Astrocyte of the cerebellum (primary cell): ENCODE results near the gene KLK13.

Experiments used
- DNase-seq: peaks from one replicate; pipeline ENCODE4 v3.0.0-alpha.2; 2011; ENCODE audit warnings: low read depth
- H3K4me3 ChIP-seq: 2 replicates; pipeline ENCODE4 v1.5.1; 2011; ENCODE audit warnings: mild to moderate bottlenecking, low read depth, low read length, moderate library complexity
- in situ Hi-C: cut with HindIII; loops from 2 replicates; pipeline ENCODE4 v1.10.0; 2017; ENCODE audit warnings: low sequenced_read_pairs
- TF ChIP-seq, protein P1 (sequence below): IDR thresholded peaks from 2 replicates; pipeline ENCODE4 v1.5.1; 2012; ENCODE audit warnings: low read length, low read depth, moderate library complexity, mild to moderate bottlenecking; ENCODE audit errors: missing control alignments

KLK13 gene

DNA sequence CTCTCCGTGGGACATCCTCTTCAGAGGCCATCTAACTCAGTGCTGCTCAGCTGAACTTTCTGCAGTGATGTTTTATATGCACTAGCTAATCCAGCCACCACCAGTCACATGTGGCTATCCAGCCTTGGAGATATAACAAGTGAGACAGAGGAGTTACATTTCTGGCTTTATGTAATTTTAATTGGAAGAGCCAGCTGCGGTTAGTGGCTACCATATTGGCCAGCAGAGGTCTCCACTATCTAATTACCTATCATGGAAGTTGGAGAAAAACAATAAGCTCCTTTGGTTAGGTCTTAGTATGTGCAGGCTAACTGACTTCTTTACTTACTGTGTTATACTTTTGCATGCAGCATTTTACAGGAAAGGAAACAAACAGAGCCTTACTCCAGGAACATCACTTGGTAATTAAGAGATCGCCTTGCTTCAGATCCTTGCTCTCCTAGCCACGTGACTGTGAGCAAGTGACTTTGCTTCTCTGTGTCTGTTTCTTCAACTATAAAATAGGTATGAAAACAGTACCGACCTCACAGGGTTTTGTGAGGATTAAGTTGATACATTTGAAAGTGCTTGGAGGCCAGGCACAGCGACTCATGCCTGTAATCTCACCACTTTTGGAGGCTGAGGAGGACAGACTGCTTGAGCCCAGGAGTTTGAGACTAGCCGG is 43.8 kb downstream of the KLK13 start:
- peak; percentile 12 for DNase-seq
- H3K4me3 ChIP-seq: no peak overlapping the region
- TF ChIP-seq, protein P1, sequence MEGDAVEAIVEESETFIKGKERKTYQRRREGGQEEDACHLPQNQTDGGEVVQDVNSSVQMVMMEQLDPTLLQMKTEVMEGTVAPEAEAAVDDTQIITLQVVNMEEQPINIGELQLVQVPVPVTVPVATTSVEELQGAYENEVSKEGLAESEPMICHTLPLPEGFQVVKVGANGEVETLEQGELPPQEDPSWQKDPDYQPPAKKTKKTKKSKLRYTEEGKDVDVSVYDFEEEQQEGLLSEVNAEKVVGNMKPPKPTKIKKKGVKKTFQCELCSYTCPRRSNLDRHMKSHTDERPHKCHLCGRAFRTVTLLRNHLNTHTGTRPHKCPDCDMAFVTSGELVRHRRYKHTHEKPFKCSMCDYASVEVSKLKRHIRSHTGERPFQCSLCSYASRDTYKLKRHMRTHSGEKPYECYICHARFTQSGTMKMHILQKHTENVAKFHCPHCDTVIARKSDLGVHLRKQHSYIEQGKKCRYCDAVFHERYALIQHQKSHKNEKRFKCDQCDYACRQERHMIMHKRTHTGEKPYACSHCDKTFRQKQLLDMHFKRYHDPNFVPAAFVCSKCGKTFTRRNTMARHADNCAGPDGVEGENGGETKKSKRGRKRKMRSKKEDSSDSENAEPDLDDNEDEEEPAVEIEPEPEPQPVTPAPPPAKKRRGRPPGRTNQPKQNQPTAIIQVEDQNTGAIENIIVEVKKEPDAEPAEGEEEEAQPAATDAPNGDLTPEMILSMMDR: peak; percentile 63
- in situ Hi-C loops: no loop called here

DNA sequence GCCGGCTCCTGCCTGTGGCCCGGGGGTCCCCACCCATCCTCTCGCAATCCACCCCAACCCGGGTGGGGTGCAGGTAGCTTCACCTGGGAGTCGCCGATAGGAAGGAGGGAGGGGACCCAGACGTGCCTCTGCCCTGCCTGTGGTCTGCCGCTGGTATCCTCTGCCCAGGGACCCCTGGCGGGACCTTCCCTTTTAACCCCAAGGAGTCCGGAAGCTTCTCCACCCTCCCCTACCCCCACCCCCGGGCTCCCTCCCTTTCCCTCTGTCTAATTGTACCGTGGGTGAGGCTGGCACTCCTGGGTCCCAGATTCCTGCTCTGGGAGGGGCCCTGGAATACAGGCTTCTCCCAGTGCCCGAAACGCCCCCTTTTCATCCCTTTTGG is 45.4 kb downstream of the KLK13 start, which contains the start of gene KLK10:
KLK10 (minus strand) TSS at position 166 of the 382 bp plus-strand sequence. CDS start 579 bp downstream, outside the sequence.
- DNase-seq: no peak
- in situ Hi-C loops: no loop called here
- no peak within 1 kb of the TSS for H3K4me3 ChIP-seq
- TF ChIP-seq, protein P1: no peak

DNA sequence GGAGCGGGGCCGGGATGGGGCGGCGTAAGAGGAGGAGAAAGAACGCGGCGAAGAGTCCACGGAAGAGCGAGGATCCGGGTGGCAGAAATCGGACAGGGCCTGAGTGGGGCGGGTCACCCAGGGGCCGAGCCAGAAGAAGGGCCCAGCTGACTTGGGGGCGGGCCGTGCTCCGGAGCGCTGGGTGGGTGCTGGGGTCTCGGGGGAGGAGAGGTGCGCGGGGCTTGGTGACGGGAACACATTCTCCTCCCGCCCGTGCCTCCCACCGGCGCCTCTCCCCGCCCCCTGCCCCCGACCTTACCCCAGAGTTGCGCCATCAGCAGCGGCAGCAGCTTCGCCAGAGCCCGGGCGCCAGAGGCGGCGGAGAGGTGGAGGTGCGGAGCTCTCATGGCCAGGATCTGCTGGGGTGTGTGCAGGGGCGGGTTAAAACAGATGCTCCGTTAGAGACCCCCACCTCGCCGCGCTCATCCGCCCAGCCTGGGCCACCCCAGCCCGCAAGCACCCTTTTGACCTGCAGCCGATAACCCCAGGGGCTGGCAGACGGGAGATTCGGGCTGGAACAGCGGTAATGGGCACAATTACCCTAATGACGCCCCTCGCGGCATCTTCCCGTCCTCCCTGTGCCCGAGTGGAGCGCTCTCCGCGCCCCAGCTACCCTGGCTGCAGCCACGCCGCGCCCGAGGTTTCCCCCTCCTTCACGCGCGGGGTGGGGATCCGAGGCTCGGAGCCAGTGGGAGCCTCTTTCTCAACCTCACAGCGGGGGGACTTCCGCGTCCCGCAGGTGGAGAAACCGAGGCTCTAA is 45.9 kb downstream of the KLK13 start:
- H3K4me3 ChIP-seq: no peak overlapping the region
- no peak for DNase-seq
- in situ Hi-C loops: no loop called here
- TF ChIP-seq, protein P1: no peak

DNA sequence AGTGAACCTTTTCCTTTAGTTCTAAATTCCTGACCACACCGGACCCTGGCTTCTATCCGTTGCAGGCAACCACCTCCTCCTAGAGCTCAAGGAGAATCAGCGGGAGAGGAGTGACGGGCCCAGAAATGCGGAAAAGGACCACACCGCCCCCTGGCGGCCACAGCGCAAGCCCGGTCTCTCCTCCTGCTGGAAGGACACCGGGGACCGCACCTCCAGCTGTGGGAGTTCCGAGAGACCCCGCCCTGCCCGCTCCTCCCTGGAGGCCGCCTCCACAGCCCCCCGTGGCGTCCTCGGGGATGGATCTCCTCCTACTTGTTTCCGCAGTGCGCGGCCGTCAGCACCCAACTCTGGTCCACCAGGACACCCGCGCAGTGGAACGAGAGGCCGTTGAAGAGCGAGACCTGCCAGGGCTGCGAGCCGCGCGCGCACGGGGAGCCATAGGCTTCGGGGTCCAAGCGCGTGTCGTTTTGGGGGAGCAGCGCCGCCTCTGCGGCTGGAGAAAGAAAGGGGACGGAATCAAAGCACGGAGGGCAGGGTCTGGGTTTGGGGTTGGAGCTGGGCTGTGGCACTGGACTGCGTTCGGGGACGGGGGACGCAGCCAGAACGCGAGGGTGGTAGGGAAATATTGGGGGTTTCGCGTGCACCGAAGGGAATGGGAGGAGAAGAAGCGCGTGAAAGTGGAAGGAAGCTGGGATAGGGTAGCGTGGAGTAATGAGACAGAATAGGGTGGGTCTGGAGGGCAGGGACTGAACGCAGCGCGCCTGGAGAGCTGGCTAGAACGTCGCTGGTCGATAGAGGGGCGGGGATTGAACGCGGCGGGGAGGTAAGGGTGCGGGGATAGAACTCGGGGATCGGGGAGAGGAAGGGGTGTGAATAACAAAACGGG is 47.9 kb downstream of the KLK13 start:
- TF ChIP-seq, protein P1: peak; percentile 44
- in situ Hi-C loops: no loop called here
- no peak overlapping the region for H3K4me3 ChIP-seq
- DNase-seq: no peak

DNA sequence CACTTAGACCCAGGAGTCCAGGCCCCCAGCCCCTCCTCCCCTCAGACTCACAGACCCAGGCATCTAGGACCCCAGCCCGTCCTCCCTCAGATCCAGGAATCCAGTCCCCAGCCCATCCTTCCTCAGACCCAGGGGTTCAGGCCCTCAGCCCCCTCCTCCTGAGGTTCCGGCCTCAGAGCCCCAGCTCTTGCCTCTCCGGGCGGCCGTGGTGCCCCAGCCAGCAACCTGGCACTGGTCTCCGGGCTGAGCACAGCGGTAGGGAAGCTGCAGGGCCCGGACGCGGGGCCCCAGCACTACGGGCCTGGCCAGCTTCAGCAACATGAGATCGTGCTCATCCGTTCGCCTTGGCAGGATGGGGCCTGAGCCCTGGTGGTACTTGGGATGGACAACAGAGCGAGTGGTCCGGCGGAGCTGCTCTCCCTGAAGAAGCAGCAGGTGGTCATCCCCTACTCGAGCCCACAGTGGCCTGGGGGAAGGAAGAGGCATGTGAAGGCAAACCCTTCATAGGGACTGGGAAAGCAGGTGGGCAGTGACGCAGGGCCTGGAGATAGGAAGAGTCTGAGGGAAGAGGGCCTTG is 49.1 kb downstream of the KLK13 start:
- H3K4me3 ChIP-seq: no peak overlapping the region
- TF ChIP-seq, protein P1: no peak
- in situ Hi-C loops: no loop called here
- DNase-seq: no peak

DNA sequence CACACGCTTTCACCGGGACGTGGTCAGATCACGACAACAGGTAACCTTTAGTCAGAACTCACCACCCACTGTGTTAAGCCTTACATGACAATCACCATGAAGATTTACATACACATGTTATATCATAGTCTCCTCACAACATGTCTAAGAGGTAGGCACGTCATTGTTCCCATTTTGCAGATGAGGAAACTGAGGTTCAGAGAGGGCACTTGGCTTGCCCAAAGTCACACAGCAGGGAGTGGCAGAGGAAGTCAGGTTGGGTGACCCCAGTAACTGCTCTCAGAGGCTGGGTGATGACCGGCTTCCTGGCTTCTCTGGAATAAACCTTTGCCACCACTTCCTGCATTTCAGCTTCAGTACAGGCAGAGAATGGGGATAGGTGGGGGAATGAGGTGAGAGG is 50.6 kb downstream of the KLK13 start:
- in situ Hi-C loops: no loop called here
- TF ChIP-seq, protein P1: no peak
- DNase-seq: no peak
- H3K4me3 ChIP-seq: no peak overlapping the region
